Umbilical cord (tissue), 2 donors: ENCODE measurements around the gene CEP170B. TPM values are rescaled to one million over a fixed set of nuclear protein-coding genes. Genes with fewer than 3 reads are reported as not detected.
"Not testable (repeated sequence)": the region's sequence is repeated elsewhere in the genome, so short reads cannot be mapped to it uniquely, and the experiment has no call there.

ENCODE experiments used
- DNase-seq: peaks from one replicate; pipeline ENCODE4 v3.0.0-alpha.2; 2015; ENCODE audit warnings: low spot score
- total RNA-seq: library from RNA; depleted of rRNA; stranded (reverse); fragments of >200 nt; gene quantifications from one replicate; pipeline ENCODE4 v1.2.3, GENCODE V29; 2014; ENCODE audit warnings: low replicate concordance; ENCODE audit not compliant: insufficient read depth

CEP170B gene
- total RNA-seq, 1 donor from 2014 or later, result 7.9 TPM

DNA sequence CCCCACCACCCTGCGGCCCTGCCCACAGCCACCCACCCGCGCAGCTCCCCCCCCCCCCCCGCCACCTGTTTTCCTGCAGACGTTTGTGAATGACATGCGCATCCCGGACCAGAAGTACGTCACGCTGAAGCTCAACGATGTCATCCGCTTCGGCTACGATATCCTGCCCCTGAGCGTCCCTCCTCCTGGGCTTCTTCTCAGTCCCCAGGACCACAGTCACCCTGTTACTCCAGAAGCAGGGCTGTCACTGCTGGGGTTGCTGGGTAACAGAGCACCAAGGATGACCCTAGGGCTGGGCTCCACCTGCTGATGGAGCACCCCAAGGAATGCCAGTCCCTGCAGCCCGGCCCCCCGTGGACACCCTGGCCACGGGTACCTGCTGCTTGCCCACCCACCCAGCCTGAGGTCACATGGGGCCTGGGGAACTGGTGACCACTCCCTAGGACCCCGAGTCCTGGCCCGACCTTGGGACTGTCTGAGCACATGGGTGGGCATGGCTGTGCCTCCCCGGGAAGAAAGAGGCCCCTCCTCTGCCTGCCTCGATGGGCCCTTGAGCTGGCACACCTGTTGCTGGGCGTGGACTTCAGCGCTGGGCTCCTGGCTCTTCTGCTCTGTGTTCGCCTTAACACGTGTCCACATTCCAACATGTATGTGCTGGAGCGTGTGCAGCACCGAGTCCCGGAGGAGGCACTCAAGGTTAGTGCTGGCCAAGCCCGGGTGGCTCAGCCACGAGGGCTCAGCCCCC is 12.9 kb downstream of the CEP170B start:
- no peak for DNase-seq

DNA sequence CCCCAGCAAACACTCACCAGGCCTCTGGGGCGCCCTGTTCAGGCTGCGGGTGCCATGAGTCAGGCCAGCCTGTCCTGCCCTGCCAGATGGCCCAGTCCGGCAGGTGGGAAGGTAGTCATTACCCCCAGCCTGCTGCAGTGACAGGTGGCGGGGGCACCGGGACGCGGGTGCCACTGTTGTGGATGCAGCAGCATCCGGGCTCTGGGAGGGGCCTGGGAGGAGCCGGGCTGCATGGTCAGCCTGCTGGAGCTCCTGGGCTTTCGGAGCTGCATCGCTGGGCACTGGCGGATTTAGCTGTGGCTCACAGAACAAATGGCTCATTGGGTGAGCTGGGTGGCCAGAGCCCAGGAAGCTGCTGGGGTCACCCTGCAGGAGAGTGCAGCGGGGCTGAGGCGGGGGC is 13.5 kb downstream of the CEP170B start:
- DNase-seq, result no peak

DNA sequence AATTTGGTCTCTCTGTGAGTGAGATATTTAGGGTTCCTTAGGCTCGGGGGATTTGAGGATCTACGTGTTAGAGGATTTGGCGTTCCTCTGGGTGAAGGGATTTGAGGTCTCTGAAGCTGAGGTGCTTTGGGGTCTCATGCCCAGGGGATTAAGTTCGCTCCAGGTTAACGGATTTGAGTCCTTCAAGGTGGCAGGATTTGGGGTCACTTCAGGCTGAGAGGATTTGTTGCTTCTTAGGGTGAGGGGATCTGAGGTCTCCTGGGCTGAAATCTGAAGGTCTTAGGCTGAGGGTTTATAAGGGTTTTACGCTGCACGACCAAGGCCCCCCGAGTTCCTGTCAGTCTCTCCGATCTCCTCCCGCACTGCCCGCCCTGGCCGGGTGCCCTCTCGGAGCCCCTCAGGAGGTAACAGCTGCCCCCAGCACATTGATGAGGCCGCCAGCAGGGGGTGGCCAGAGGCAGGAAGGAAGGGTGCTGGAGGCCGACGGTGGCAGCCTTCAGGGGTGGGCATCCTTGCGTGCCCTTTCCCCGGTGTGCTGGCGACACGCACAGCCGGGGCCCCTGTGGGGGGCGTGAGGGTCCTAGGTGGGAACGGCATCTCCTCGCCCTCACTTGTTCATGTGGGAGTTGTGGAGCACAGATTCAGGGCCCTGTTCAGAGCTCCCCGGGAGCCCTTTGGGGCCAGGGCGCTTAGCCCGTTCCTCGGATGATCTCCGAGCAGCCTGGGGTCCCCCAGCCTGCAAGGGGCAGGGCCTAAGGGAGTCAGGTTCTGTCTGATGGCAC is 14.3 kb downstream of the CEP170B start:
- no peak for DNase-seq

DNA sequence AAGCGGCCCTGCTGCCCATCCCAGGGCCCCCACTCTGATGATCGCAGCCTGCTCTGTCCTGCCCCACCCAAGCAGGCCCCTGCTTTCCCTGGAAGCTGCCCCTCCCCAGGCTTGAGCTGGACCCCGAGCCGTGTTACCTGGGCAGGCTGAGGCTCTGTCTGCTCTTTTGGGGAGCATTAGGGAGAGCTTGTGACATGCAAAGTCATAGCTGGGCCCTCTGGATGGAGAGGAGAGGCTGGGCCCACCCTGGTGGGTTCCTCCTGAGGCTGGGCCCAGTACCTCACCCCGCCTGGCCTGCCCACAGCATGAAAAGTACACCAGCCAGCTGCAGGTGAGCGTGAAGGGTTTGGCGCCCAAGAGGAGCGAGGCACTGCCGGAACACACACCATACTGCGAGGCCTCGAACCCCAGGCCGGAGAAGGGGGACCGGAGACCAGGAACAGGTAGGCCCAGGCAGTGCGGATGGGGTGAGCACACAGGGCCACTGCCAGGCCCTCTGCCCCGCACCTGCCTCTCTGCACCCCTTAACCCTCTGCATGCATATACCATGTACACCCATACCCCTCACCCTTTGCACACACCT is 15.0 kb downstream of the CEP170B start:
- no peak for DNase-seq

DNA sequence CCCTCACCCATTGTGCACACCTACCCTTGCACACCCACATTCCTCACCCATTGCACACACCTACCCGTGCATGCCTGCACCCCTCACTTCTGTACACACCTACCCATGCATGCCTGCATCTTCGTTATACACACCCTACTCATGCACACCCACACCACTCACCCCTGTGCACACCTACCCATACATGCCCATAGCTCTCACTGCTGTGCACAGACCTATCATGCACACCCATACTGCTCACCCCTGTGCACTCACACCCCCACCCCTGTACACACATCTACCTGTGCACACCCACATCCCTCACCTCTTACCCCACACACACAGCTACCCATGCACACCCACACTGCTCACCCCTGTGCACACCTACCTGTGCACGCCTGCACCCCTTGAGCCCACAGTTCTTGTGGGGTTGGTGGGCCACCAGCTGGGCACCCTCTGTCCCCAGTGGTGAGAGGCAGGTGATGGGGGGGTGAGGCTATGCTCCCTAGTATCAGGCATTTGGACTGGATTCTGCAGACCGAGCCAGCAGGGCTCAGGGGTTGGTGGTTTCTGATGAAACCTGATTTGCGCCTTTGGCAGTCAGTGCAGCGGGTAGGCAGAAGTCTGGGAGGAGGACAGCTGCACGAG is 15.6 kb downstream of the CEP170B start:
- DNase-seq, result no peak

DNA sequence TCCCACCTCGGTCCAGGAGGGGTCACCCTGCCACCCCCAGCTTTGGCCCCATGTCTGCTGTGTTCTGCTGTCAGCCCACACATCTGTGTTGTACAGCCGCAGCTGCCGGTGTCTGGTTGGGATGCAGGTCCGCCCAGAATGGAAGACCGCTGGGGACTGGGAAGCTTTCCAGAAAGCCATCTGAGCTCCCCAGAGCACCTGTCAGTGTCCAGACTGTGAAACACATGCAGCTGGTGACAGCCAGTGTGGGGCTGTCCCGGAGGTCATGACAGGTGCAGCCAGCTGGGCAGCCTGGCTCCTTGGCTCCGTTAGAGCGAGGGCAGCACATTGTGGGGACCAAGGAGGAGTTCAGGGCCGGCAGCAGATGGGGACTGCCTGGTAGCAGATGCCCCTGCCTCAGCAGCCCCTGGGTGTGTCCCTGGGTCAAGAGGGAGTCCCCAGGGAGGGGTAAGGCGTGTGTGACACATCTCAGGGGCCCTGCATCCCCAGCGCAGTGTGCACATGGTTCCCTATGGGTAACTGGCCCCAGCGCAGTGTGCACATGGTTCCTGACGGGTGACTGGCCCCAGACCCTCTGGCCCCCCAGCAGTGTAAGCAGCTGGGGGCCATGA is 16.4 kb downstream of the CEP170B start:
- no peak for DNase-seq

DNA sequence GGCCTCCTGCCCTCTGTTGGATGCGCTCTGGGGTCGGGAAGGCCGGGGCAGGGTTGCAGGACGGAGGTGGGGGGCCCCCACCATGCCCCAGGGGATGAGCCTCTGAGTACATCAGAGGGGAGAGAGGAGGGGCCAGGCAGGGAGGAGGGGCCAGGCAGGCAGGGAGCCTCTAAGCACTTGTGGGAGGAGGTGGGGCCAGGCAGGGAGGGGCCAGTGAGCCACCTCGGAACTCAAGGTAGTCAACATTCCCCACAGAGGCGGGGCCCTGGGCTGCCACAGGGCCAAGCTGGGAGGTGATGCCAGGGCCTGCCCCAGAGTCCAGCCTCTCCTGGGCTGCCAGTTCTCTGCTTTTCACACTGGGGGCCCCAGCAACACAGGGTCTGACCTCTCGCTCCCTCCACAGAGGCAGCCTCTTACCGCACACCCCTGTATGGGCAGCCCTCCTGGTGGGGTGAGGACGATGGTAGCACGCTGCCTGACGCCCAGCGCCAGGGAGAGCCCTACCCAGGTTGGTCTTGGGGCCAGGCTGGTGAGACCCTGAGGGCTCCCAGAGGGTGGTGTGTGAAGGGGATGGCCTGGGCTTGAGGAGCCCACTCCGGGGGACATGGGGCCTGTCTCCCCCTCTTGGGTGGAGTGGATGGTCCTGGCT is 17.4 kb downstream of the CEP170B start:
- no peak for DNase-seq

DNA sequence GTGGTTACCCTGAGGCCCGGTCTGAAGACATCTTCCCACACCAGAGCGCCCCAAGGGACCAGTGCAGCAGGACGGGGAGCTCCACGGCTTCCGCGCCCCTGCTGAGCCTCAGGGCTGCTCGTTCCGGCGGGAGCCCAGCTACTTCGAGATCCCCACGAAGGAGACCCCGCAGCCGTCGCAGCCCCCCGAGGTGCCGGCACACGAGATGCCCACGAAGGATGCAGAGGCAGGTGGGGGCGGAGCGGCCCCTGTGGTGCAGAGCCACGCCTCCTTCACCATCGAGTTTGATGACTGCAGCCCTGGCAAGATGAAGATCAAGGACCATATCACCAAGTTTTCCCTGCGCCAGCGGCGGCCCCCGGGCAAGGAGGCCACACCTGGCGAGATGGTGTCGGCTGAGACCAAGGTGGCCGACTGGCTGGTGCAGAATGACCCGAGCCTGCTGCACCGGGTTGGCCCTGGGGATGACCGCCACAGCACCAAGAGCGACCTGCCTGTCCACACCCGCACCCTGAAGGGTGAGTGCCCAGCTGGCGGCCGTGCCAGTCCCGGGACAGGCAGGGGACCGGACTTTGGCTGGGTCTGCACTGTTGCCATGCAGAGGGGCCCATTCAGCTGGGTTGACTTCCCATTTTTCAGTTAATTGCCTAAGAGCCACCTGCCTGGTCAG is 18.1 kb downstream of the CEP170B start:
- DNase-seq, result no peak

DNA sequence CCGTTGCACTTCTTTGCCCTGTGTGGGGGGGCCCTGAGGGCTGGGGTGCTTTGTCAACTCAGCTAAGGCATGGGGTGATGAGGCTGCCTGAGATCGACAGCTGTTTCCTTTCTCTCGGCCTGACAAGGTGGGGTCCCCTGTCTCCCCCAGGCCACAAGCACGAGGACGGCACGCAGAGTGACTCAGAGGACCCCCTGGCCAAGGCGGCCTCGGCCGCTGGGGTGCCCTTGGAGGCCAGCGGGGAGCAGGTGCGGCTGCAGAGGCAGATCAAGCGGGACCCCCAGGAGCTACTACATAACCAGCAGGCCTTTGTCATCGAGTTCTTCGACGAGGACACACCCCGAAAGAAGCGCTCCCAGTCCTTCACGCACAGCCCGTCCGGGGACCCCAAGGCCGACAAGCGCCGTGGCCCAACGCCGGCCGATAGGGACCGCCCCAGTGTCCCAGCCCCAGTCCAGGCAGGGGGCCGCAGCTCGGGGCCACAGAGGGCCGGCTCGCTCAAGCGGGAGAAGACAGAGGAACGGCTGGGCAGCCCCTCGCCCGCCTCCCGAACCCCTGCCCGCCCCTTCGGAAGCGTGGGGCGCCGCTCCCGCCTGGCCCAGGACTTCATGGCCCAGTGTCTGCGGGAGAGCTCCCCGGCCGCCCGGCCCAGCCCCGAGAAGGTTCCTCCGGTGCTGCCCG is 18.8 kb downstream of the CEP170B start:
- no peak for DNase-seq

DNA sequence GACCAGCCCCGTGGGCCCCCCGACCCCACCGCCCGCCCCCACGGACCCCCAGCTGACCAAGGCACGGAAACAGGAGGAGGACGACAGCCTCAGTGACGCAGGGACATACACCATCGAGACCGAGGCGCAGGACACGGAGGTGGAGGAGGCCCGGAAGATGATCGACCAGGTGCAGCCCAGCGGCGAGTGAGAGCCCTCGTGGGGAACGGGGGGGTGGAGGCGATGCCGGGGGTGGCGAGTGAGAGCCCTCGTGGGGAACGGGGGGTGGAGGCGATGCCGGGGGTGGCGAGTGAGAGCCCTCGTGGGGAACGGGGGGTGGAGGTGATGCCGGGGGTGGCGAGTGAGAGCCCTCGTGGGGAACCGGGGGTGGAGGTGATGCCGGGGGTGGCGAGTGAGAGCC is 19.3 kb downstream of the CEP170B start:
- DNase-seq, result not testable (repeated sequence)

DNA sequence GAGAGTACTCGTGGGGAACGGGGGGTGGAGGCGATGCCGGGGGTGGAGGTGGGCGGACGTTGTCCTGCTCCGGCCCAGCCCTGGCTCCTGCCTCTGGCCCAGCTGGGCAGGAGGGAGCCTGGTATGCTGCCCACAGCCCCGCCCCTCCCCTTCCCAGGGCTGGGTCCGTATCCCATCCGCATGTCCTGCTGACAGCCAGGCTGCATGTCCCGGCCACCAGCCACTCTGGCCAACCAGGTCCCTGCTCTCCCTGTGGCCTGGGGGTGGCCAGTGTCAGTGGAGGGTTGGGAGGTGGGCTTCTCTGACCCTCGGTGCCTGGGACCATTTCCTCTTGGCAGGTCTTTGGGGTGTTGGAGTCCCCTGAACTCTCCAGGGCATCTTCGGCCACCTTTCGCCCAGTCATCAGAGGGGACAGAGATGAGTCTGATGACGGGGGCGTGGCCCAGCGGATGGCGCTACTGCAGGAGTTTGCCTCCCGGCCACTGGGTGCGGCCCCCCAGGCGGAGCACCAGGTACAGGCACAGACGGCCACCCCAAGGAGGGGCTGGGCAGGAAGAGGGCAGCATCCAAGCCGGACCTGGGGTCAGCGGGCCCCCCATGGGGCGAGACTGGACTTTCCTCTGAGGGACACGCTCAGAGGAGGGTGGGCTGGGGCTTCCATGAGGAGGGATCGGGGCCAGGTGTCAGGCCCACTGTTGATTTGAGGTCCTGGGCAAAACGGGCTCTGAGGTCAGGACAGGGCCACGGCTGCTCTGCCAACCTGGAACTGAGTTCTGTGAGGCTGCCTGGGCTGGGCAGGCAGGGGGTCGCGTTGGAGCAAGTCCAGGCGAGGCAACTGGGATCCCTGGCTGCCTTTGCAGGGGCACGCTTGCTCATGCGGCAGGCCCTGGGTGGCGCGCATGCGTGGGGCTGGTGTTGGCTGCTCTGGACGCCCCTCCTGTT is 20.2 kb downstream of the CEP170B start:
- no peak for DNase-seq

DNA sequence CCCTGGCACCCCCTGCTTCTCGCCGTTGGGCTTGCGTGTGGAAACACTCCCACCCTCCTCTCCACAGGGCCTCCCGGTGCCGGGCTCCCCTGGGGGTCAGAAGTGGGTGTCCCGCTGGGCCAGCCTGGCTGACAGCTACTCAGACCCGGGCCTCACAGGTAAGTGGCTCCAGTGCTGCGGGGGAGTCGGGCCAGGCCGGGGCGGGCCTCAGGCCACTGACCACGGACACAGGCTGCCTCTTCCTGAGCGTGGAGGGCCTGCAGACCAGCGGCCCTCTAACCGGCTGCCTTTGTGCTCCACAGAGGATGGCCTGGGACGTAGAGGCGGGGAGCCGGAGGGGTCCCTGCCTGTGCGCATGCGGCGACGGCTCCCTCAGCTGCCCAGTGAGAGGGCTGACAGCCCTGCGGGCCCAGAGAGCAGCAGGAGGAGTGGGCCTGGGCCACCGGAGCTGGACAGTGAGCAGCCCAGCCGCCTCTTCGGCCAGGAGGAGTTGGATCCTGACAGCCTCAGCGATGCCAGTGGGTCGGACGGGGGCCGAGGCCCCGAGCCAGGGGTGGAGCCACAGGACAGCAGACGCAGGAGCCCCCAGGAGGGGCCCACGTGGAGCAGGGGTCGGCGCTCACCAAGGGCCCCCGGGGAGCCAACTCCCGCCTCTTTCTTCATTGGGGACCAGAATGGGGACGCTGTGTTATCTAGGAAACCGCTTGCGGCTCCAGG is 21.1 kb downstream of the CEP170B start:
- DNase-seq, result no peak

DNA sequence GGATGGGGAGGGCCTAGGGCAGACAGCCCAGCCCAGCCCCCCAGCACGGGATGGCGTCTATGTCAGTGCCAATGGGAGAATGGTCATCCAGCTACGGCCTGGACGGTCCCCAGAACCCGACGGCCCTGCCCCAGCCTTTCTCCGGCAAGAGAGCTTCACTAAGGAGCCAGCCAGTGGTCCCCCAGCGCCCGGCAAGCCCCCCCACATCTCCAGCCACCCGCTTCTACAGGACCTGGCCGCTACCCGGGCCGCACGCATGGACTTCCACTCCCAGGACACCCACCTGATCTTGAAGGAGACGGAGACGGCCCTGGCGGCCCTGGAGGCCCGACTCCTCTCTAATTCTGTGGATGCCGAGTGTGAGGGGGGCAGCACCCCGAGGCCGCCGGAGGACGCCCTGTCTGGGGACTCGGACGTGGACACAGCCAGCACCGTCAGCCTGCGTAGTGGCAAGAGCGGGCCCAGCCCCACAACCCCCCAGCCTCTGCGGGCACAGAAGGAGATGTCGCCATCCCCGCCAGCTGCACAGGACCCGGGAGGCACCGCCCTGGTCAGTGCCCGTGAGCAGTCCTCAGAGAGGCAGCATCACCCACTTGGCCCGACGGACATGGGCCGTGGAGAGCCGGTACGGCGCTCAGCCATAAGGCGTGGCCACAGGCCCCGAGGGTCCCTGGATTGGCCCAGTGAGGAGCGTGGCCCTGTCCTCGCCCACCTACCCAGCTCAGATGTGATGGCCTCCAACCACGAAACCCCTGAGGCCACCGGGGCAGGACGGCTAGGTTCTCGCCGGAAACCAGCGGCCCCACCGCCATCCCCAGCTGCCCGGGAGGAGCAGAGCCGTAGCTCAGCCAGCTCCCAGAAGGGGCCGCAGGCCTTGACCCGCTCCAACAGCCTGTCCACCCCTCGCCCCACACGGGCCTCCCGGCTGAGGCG is 21.9 kb downstream of the CEP170B start:
- DNase-seq, result no peak

DNA sequence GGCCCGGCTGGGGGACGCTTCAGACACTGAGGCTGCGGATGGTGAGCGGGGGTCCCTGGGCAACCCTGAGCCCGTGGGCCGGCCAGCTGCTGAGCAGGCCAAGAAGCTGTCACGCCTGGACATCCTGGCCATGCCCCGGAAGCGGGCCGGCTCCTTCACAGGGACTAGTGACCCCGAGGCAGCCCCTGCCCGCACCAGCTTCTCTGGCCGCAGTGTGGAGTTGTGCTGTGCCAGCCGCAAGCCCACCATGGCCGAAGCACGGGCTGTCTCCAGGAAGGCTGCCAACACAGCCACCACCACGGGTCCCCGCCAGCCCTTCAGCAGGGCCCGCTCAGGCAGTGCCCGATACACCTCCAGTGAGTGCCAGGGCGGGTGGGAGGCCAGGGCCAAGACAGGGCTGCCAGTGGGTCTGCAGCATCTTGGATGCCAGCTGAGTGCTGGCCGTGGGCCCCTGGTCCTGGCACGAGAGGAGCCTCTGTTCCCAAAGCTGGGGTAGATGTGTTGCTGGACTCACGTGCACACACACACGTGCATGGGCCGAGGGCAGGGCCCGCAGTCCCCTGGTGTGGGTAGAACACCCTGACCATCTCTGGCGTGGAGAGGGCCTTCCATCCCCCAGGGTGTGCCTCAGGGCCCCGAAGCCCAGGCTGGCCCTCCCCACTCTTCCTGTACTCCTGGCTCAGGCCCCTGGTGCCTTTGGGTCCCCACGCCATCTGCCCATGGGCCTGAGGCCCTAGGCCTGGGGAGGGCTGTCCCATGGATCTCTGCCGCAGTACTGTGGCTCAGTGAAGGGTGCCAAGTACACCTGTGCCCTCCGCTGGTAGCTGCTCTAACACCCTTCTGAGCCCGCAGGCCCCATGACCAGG is 22.8 kb downstream of the CEP170B start:
- no peak for DNase-seq

DNA sequence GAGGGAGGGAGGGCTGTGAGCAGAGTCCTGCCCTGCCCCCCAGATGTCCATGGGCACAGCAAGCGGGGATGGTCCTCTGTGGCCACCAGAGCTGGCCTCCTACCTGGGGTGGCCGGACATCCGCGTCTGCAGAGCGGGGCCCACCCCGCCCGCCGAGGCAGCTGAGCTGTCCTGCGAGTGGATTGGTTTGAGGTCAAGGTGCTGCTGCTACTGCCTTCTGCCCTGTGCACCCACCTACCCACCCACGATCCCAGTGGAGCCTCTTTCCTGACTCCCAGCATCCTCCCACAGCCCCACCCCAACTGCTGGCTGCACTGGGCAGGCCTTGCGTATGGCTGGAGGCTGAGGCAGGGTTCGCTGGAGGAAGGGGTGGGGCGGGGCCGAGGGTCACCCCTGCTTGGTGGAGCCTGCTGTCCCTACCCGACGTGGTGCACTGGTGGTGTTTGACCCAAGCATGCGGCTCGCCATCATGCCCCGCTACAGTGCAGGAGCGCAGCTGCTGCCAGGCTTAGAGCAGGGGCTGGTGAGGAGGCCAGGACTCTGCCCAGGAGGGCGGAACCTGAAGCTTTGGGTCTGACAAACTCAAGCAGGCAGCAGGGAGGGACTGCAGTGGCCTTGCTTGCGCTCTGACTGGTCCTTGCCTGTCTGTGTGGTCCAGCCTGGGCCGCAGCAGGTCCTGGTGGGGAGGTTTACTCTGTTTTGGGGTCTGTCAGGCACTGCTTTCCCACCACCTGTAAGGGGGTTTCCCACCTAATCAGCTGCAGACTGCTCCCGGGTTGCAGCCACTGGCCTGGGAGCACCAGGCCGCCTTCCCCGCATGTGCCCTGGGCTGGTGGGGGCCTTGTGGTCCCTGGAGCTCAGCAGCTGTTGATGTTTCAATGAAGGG is 23.7 kb downstream of the CEP170B start:
- no peak for DNase-seq
